Measurements from ENCODE around the gene FBXO41.

The FBXO41 gene

GRCh38 chr2:73225513-73226360, 58.5 kb downstream of the FBXO41 start:
- no peak for TF ChIP-seq CTCF (IDR thresholded peaks at IDR 0.05; ENCODE audit: low read depth, low read length, missing control alignments)
- no peak overlapping the region for H3K4me3 ChIP-seq (replicated peaks; ENCODE audit: low read depth, low read length)
- DNase-seq (ENCODE audit: extremely low read depth, low read depth): no peak

GRCh38 chr2:73223821-73224220, 60.5 kb downstream of the FBXO41 start:
- H3K4me3 ChIP-seq (replicated peaks; ENCODE audit: low read depth, low read length): no peak overlapping the region
- no peak for DNase-seq (ENCODE audit: extremely low read depth, low read depth)
- TF ChIP-seq CTCF (IDR thresholded peaks at IDR 0.05; ENCODE audit: low read depth, low read length, missing control alignments): no peak

GRCh38 chr2:73218298-73218697, 66.0 kb downstream of the FBXO41 start:
- no peak for DNase-seq (ENCODE audit: extremely low read depth, low read depth)
- no peak overlapping the region for H3K4me3 ChIP-seq (replicated peaks; ENCODE audit: low read depth, low read length)
- no peak for TF ChIP-seq CTCF (IDR thresholded peaks at IDR 0.05; ENCODE audit: low read depth, low read length, missing control alignments)

GRCh38 chr2:73217826-73218225, 66.5 kb downstream of the FBXO41 start:
- H3K4me3 ChIP-seq (replicated peaks; ENCODE audit: low read depth, low read length): no peak overlapping the region
- no peak for TF ChIP-seq CTCF (IDR thresholded peaks at IDR 0.05; ENCODE audit: low read depth, low read length, missing control alignments)
- no peak for DNase-seq (ENCODE audit: extremely low read depth, low read depth)

- no peak for TF ChIP-seq CTCF (IDR thresholded peaks at IDR 0.05; ENCODE audit: low read depth, low read length, missing control alignments)
- no peak for DNase-seq (ENCODE audit: extremely low read depth, low read depth)
- H3K4me3 ChIP-seq (replicated peaks; ENCODE audit: low read depth, low read length): no peak overlapping the region
Measured at GRCh38 chr2:73217160-73217559, 67.1 kb downstream of the FBXO41 start.

- H3K4me3 ChIP-seq (replicated peaks; ENCODE audit: low read depth, low read length): peak overlapping the region; percentile 82
- TF ChIP-seq CTCF (IDR thresholded peaks at IDR 0.05; ENCODE audit: low read depth, low read length, missing control alignments): no peak
- no peak for DNase-seq (ENCODE audit: extremely low read depth, low read depth)
Measured at GRCh38 chr2:73215254-73215653, 69.0 kb downstream of the FBXO41 start.

Data from HFF-Myc (cell line).